Upper lobe of left lung (tissue), 6 donors: ENCODE results near the gene TARP.
"Not testable (repeated sequence)": the region's sequence is repeated elsewhere in the genome, so short reads cannot be mapped to it uniquely, and the experiment has no call there.

Source experiments
- ATAC-seq, 2 donors: fragments of 200-7000 bp; cut with Tn5 transposase; one replicate each; pipeline ENCODE4 v1.9.1; 2022; ENCODE audit warnings: mild to moderate bottlenecking in 2 of 2, moderate library complexity in 2 of 2; ENCODE audit not compliant: low FRiP score in 2 of 2
- DNase-seq, 2 donors: peaks; one replicate each; pipeline ENCODE4 v3.0.0-alpha.2; 2019 to 2020
- H3K27ac ChIP-seq, 4 donors: fragments of 200-600 bp; sonication (generic); one replicate each; pipeline ENCODE4 v1.5.1; 2016 to 2019
- H3K27me3 ChIP-seq, 4 donors: fragments of 200-600 bp; sonication (generic); one replicate each; pipeline ENCODE4 v1.5.1; 2017 to 2019
- H3K36me3 ChIP-seq, 4 donors: fragments of 200-600 bp; sonication (generic); one replicate each; pipeline ENCODE4 v1.5.1; 2016 to 2019
- H3K4me1 ChIP-seq, 4 donors: fragments of 200-600 bp; sonication (generic); one replicate each; pipeline ENCODE4 v1.5.1; 2018 to 2019
- H3K4me3 ChIP-seq, 4 donors: fragments of 200-600 bp; sonication (generic); one replicate each; pipeline ENCODE4 v1.5.1; 2017 to 2019; ENCODE audit warnings: mild to moderate bottlenecking in 2 of 4, moderate library complexity in 1 of 4
- H3K9me3 ChIP-seq, 4 donors: fragments of 200-600 bp; sonication (generic); one replicate each; pipeline ENCODE4 v1.5.1; 2018 to 2019
- EP300 ChIP-seq, 4 donors: sonication (generic); formaldehyde crosslinking; IDR thresholded peaks; one replicate each; pipeline ENCODE4 v1.5.1; 2017; ENCODE audit warnings: antibody characterized with exemption in 4 of 4, control low read depth in 2 of 4
- POLR2A ChIP-seq, 4 donors: fragments of 450-650 bp; IDR thresholded peaks; one replicate each; pipeline ENCODE4 v1.5.1; 2016 to 2017; ENCODE audit warnings: antibody characterized with exemption in 4 of 4, mild to moderate bottlenecking in 2 of 4
- POLR2AphosphoS5 ChIP-seq, 2 donors: sonication (generic); formaldehyde crosslinking; IDR thresholded peaks; one replicate each; pipeline ENCODE4 v1.5.1; 2017; ENCODE audit warnings: antibody characterized with exemption in 2 of 2
- WGBS, 2 donors: methylation state at CpG; one replicate each; pipeline ENCODE4 v1.1.5; 2017 to 2018; 5-methylcytosine and 5-hydroxymethylcytosine counted together
- TF ChIP-seq, protein P1 (sequence below), 6 experiments: fragments of 450-650 bp in 4 of 6; fragments of 200-600 bp in 2 of 6; sonication (generic) in 2 of 6; IDR thresholded peaks; one replicate each; pipeline ENCODE4 v1.5.1; 2016 to 2019; ENCODE audit warnings: antibody characterized with exemption in 6 of 6
- donor health status: DM: no; HTN: no; CAD: no; lungs with moderate emphysema.
- donor health status: DM: no; HTN: yes; CAD: no; lungs with severe emphysema.

Gene TARP

DNA sequence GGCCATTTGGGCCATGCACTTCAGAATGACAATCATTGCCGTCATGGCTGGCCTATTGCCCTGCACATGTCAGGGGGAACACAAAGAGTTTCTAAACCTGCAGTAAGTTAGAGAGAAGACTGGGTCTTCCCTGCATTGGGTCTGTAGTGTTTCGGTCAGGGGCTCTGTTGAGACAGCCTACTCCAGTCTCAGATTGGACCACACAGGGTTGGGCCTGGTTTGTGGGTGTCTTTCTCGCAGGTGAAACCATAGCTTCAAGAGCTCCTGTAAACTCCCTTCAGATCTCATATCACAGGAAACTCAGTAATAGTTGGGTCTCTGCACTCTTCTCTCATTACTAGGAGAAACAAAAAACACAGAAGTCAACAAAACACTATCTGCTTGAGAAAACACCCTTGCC, 7.3 kb upstream of the TARP start:
- Histone ChIP-seq H3K27me3 (no peaks in the 10 kb centered on the region), H3K9me3 (no peaks in the 10 kb centered on the region), H3K27ac (no peak overlapping the region), H3K4me1 (no peaks in the 10 kb centered on the region), H3K36me3 (no peaks in the 10 kb centered on the region), H3K4me3 (no peak overlapping the region)
- no peak for ATAC-seq
- TF ChIP-seq POLR2A (IDR thresholded peaks at IDR 0.05) (no peak), EP300 (IDR thresholded peaks at IDR 0.05) (no peak), POLR2AphosphoS5 (IDR thresholded peaks at IDR 0.05) (no peak)
- TF ChIP-seq, protein P1, sequence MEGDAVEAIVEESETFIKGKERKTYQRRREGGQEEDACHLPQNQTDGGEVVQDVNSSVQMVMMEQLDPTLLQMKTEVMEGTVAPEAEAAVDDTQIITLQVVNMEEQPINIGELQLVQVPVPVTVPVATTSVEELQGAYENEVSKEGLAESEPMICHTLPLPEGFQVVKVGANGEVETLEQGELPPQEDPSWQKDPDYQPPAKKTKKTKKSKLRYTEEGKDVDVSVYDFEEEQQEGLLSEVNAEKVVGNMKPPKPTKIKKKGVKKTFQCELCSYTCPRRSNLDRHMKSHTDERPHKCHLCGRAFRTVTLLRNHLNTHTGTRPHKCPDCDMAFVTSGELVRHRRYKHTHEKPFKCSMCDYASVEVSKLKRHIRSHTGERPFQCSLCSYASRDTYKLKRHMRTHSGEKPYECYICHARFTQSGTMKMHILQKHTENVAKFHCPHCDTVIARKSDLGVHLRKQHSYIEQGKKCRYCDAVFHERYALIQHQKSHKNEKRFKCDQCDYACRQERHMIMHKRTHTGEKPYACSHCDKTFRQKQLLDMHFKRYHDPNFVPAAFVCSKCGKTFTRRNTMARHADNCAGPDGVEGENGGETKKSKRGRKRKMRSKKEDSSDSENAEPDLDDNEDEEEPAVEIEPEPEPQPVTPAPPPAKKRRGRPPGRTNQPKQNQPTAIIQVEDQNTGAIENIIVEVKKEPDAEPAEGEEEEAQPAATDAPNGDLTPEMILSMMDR (IDR thresholded peaks at IDR 0.05) = no peak
- WGBS, 2 donors = 93 to 98% methylated on average over 3 of the region's 3 CpGs
- no peak for DNase-seq

DNA sequence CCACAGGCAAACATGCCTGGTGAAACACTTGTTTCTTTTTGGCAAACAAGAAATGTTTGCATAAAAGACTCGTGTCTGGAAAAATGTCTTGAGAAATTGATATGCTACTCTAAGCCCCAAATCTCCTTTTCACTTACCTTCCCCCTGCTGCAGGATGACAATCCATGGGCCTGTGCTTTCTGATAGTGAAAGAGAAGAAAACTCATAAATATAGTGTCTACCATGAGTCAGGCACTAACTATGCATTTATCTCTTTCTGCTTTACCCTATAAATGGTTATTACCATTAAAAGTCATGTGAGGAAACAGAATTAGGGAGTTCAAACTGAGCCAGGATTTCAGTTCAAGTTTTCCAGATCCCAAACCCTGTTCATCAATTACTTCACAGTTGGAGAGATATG, 6.6 kb upstream of the TARP start:
- Histone ChIP-seq H3K4me1 (no peaks in the 10 kb centered on the region), H3K36me3 (no peaks in the 10 kb centered on the region), H3K27ac (no peak overlapping the region), H3K4me3 (no peak overlapping the region), H3K27me3 (no peaks in the 10 kb centered on the region), H3K9me3 (no peaks in the 10 kb centered on the region)
- WGBS, 2 donors = 37 to 47% methylated on average over 1 of the region's 1 CpG
- no peak for ATAC-seq
- TF ChIP-seq, protein P1 (IDR thresholded peaks at IDR 0.05) = no peak
- no peak for TF ChIP-seq EP300 (IDR thresholded peaks at IDR 0.05)
- TF ChIP-seq POLR2AphosphoS5 (IDR thresholded peaks at IDR 0.05) = no peak
- TF ChIP-seq POLR2A (IDR thresholded peaks at IDR 0.05) = no peak
- DNase-seq = no peak

DNA sequence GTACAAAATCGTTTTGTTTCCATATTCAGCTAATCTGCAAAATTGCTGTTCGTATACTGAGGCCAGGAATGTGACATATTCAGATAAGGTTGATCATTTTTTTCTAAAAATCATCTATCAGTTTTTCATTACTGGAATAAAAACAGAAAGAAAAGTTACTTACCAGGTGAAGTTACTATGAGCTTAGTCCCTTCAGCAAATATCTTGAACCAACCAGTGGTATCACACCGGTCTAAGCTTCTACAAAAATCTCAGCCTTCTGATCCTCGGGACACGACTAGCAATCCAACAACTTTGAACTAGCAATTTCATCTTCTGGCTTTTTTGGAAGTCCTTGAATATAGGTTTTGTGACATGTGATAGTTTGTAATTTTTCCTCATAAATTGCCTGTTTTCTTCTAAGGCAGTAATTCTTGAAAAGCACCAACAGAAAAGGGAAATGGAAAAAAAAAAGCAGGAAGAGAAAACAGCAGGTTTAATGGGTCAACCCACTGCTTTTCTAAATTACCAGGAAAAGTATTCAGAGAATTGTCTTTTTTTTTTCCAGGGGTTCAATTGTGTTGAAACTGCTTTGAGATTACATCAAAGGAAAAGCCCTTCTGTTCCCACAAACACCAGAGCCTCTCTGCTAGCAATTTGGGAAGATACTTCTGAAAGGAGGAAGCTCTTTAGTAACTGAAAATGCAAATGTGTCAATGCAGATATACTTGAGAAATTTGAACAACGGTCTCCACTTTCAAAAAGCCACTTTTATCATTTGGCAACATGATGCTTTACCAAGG, 2.9 kb upstream of the TARP start:
- no peaks in the 10 kb centered on the region for H3K9me3 ChIP-seq
- H3K4me1 ChIP-seq = no peaks in the 10 kb centered on the region
- no peaks in the 10 kb centered on the region for H3K27me3 ChIP-seq
- DNase-seq (no peak), ATAC-seq (no peak)
- no peak overlapping the region for H3K4me3 ChIP-seq
- H3K27ac ChIP-seq = peak overlapping the region in 1 of 4 donors; percentile 7
- no peak for TF ChIP-seq POLR2AphosphoS5 (IDR thresholded peaks at IDR 0.05)
- no peaks in the 10 kb centered on the region for H3K36me3 ChIP-seq
- 55 to 65% methylated on average over 6 of the region's 6 CpGs for WGBS, 2 donors

DNA sequence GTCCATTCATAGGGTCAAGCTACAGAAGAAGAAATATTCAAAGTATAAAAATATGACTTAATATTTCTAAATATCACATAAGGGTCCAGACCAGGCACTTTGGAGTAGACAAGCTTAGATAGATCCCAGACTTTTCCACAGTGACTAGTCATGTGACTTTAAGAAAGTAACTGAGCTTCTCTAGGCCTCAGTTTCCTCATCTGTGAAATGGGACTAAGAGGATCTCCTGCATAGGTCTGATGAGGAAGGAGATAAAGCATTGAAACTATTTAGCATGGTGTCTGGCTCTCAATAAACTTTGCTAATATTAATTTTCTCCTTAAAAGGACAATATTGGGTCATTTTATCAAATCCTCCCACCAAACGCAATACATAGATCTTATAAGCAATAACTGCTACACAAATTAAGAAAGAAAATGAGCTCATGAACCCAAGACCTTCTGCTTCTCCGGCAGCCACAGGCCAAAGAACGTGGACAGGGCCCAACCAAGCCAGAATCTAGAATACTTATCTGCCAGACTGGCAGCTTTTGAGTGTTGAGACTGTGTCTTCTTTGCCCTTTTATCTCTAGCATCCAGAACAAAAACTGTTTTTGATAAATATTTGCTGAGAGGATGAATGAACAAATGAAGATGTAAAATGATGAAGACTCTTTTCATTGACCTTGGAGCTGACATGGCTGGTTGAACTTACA, 1.6 kb upstream of the TARP start:
- WGBS, 2 donors = 67 to 80% methylated on average over 3 of the region's 3 CpGs
- no peak overlapping the region for H3K27ac ChIP-seq
- ATAC-seq (no peak), DNase-seq (no peak)
- no peaks in the 10 kb centered on the region for H3K4me1 ChIP-seq
- H3K27me3 ChIP-seq = no peaks in the 10 kb centered on the region
- no peaks in the 10 kb centered on the region for H3K9me3 ChIP-seq
- no peak for TF ChIP-seq POLR2AphosphoS5 (IDR thresholded peaks at IDR 0.05)
- no peak for TF ChIP-seq POLR2A (IDR thresholded peaks at IDR 0.05)
- TF ChIP-seq, protein P1 (IDR thresholded peaks at IDR 0.05) = no peak
- TF ChIP-seq EP300 (IDR thresholded peaks at IDR 0.05) = no peak
- H3K4me3 ChIP-seq = no peak overlapping the region
- H3K36me3 ChIP-seq = no peaks in the 10 kb centered on the region

DNA sequence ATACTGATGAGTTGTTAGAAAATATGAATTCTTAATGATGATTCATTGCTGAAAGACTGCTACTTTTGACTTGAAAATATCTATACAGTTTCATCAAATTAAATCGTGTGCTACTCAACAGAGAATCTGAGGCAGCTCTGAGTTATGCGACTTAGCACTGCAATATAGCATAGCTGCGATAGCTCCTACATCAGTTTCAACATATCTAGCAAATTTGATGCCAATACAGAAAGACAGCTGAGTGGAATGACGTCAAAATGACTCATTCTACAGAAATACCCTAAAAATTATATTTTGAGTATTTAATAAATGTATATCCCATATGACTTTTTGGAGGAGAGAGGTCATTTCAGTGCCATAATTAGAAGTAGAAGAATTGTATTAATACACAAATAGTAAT, 1.1 kb upstream of the TARP start:
- H3K27me3 ChIP-seq = no peaks in the 10 kb centered on the region
- WGBS, 2 donors = 53 to 68% methylated on average over 4 of the region's 4 CpGs
- H3K27ac ChIP-seq = no peak overlapping the region
- TF ChIP-seq, protein P1 (IDR thresholded peaks at IDR 0.05) = no peak
- TF ChIP-seq POLR2A (IDR thresholded peaks at IDR 0.05) = no peak
- ATAC-seq = no peak
- H3K36me3 ChIP-seq = no peaks in the 10 kb centered on the region
- H3K4me1 ChIP-seq = no peaks in the 10 kb centered on the region
- no peak overlapping the region for H3K4me3 ChIP-seq
- H3K9me3 ChIP-seq = no peaks in the 10 kb centered on the region
- DNase-seq = no peak

DNA sequence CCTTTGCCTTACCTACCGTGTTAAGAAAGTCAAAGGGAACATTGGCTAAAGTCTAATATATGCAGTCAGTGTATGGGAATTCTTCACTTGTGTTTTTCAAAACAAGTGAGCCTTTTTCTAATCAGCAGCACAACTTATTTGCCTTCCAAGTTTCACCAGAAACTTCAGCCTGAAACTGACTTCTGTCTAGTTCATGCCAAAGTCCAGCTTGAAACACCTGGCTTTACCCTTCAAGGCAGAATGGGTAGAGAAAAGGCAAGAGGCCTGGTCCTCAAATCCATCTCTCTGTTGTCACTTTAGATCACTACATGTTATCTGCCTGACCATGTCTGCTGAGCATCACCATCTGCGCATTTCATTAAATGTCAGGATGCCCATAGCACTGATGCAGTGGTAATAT, 3.0 kb downstream of the TARP start:
- not testable (repeated sequence) for H3K4me3 ChIP-seq, H3K36me3 ChIP-seq, ATAC-seq, H3K4me1 ChIP-seq, H3K27ac ChIP-seq, H3K27me3 ChIP-seq, DNase-seq, H3K9me3 ChIP-seq
- WGBS, 2 donors = 93 to 100% methylated on average over 1 to 2 of the region's 2 CpGs

DNA sequence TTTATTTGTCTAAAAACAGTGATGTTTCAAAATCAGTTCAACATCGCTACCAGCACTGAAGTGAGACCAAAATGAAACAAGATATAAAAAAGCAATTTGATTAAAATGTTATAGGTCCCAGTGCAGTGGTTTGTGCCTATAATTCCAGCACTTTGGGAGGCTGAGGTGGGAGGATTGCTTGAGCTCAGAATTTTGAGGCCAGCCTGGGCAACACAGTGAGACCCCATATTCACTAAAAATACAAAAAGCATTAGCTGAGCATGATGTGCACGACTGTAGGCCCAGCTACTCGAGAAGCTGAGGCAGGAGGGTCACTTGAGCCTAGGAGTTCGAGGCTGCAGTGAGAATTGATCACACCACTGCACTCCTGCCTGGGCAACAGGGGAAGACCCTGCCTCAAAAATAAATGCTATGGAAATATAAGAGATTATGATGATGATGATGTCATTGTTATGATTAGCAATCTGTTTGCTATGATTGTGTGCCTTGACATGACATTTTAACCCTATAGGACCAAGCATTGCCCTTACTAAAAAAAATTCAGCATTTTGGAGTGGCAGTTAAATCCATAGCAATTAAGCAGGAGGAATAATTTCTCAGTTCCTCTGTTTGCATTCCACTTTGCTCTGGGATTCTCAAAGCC, 3.6 kb downstream of the TARP start:
- not testable (repeated sequence) for ATAC-seq, H3K4me3 ChIP-seq, H3K9me3 ChIP-seq, H3K4me1 ChIP-seq, H3K27ac ChIP-seq, DNase-seq, H3K27me3 ChIP-seq, H3K36me3 ChIP-seq
- 69 to 80% methylated on average over 4 of the region's 4 CpGs for WGBS, 2 donors

DNA sequence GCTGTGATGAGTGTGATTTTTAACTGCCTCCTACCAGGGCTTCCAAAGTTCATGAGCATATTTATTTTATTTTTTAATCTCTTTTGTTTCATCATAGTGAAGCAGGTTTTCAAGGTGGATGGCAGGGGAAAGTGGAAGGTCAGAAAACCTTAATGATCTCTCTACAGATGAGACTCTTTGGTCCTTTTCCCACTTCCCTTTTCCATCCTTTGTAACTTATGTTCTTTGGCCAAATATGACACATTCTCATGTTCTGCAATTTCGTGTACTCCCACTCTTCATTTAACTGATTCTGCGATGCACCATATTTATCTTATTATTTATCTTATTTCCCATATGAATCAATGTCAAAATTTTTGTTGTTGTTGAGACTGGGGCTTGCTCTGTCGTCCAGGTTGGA, 7.5 kb downstream of the TARP start:
- WGBS, 2 donors = 53 to 63% methylated on average over 3 of the region's 3 CpGs
- not testable (repeated sequence) for DNase-seq, H3K27ac ChIP-seq, H3K27me3 ChIP-seq, H3K4me3 ChIP-seq, H3K9me3 ChIP-seq, H3K36me3 ChIP-seq, H3K4me1 ChIP-seq, ATAC-seq
